ENCODE results near the gene RSPO1.

DNA sequence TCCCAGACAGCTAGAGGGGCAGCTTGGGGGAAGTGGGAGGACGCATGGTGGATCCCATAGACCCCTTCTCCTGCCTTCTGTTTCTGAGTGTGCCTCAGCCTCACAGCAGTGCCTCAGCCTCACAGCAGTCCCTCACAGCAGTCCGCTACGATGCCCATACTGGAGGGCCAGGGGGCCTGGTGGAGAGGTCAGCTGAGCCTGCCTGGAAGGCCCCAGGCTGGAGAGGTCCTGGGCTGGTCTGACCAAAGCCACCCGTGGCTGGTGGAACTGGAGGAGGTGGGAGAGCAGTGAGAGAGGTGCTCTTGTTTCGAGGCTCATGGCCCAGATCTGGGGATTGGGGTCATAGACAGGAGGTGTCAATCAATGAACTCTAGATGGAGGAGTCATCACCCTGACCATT lies 16.0 kb upstream of the RSPO1 start:
- TF ChIP-seq EZH2 (IDR thresholded peaks at IDR 0.05; ENCODE audit: insufficient read depth, poor library complexity, severe bottlenecking) (no peak), EZH2phosphoT487 (IDR thresholded peaks at IDR 0.05; ENCODE audit: insufficient read depth, low read depth) (no peak)

Measured in GM23248 (cell line).